Epithelial cell of umbilical artery (primary cell): ENCODE measurements around the gene P2RX6. TPM values are rescaled to one million over a fixed set of nuclear protein-coding genes. Genes with fewer than 3 reads are reported as not detected.

ENCODE experiments used
- total RNA-seq: library from RNA; depleted of rRNA; stranded (reverse); fragments of >200 nt; gene quantifications from 2 replicates; pipeline ENCODE4 v1.2.3, GENCODE V29; 2014

The P2RX6 gene
- under 0.01 and 0.30 TPM in 2 replicates for total RNA-seq

GRCh38 chr22:21014726-21015465 lies at the start of gene P2RX6:
TSS of gene P2RX6 (plus strand) at chr22:21015165. CDS start at chr22:21015175, 10 bp downstream.

GRCh38 chr22:20966883-20967696 lies 47.9 kb upstream of the P2RX6 start, which contains the start of gene AIFM3:
TSS of gene AIFM3 (plus strand) at chr22:20967255. CDS start at chr22:20967945, 690 bp downstream.

GRCh38 chr22:20981787-20982562 lies 33.0 kb upstream of the P2RX6 start, which contains the start of gene LZTR1:
TSS of gene LZTR1 (plus strand) at chr22:20982297. CDS start at chr22:20982372, 75 bp downstream.

GRCh38 chr22:21001601-21002325 lies 13.2 kb upstream of the P2RX6 start, which contains the start of gene THAP7:
TSS of gene THAP7 (minus strand) at chr22:21002118. CDS start at chr22:21001911, 207 bp downstream.

GRCh38 chr22:21032037-21032867 lies 17.3 kb downstream of the P2RX6 start, which contains the start of gene SLC7A4:
TSS of gene SLC7A4 (minus strand) at chr22:21032561. CDS start at chr22:21031812, 749 bp downstream.

GRCh38 chr22:21045585-21046294 lies 30.8 kb downstream of the P2RX6 start, which contains the start of gene LRRC74B:
TSS of gene LRRC74B (plus strand) at chr22:21045946. CDS start at chr22:21045987, 41 bp downstream.

Other genes starting within 250 kb of the P2RX6 start
- under 0.01 and 1.4 TPM in 2 replicates for gene SERPIND1, start 241.1 kb upstream of the P2RX6 start, total RNA-seq
- gene PI4KA, start 156.4 kb upstream of the P2RX6 start, total RNA-seq = 14.0 and 15.2 TPM in 2 replicates
- 4.5 and 6.4 TPM in 2 replicates for gene SNAP29, start 156.2 kb upstream of the P2RX6 start, total RNA-seq
- 35.1 and 42.4 TPM in 2 replicates for gene CRKL, start 97.8 kb upstream of the P2RX6 start, total RNA-seq
- gene AIFM3, start 47.9 kb upstream of the P2RX6 start, total RNA-seq = 0.32 and 0.46 TPM in 2 replicates
- 29.2 and 48.0 TPM in 2 replicates for gene LZTR1, start 32.9 kb upstream of the P2RX6 start, total RNA-seq
- gene THAP7, start 13.0 kb upstream of the P2RX6 start, total RNA-seq = 20.8 and 24.2 TPM in 2 replicates
- gene SLC7A4, start 17.4 kb downstream of the P2RX6 start, total RNA-seq = not detected in 2 replicates
- not detected in 2 replicates for gene LRRC74B, start 30.8 kb downstream of the P2RX6 start, total RNA-seq